ENCODE measurements around the gene PLEKHJ1. TPM values are rescaled to one million over a fixed set of nuclear protein-coding genes. Genes with fewer than 3 reads are reported as not detected.

PLEKHJ1 gene
- total and polyA plus RNA-seq, 2 of the 13 experiments (the other 11 are each of a cell fraction or from before 2014, with no cell fraction given) = 70.5 to 130 TPM

DNA sequence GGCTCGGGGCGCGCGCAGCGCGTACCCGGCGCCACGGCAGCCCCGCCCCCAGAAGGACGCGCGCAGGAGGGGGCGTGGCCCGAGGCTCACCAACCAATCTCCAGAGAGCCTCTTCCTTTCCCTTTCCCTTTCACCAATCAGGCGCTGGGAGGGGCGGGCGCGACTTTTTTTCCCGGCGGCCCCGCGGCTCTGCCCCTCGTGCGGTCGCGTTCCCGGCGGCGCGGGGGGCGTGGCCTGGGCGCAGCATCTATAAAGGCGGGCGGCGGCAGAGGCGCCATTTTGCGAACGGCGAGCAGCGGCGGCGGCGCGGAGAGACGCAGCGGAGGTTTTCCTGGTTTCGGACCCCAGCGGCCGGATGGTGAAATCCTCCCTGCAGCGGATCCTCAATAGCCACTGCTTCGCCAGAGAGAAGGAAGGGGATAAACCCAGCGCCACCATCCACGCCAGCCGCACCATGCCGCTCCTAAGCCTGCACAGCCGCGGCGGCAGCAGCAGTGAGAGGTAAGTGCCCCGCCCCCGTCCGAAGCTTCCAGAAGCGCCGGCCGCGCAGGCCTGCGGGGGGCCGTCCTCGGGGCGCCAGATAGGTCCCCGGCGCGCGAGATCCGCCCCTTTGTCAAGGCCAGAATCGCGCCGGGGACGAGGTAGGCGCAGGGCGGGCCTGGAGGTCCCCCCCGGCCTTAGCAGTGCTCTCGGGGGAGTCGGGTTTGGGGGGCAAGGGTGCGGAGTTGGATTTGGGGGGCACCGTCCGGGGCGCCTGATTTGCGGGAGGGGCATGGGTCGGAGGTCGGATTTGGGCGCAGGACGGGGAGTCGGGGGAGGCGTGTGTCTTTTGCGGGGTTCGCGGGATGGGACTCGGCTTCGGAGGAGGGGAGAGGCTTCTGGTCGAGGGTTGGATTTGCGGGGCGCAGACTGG is 33.4 kb upstream of the PLEKHJ1 start (continued):
- TF ChIP-seq HMG20B (CRISPR knock-in tag; conservative IDR thresholded peaks at IDR 0.05) (0 out of 2 replicates have a peak, but pooled peaks have one; percentile 56), SYNCRIP (IDR thresholded peaks at IDR 0.05; ENCODE audit: insufficient read depth, low read depth, low read length) (no peak), SRSF9 (IDR thresholded peaks at IDR 0.05; ENCODE audit: borderline replicate concordance, insufficient read depth, low read depth, low read length, poor library complexity, severe bottlenecking) (no peak), NFKBIZ (CRISPR knock-in tag; IDR thresholded peaks at IDR 0.05) (no peak), ZNF670 (CRISPR knock-in tag; IDR thresholded peaks at IDR 0.05; ENCODE audit: borderline replicate concordance) (no peak; the same call in 1 of the 2 replicates), ZNF501 (CRISPR knock-in tag; IDR thresholded peaks at IDR 0.05) (peak; percentile 82), ZNF468 (CRISPR knock-in tag; IDR thresholded peaks at IDR 0.05) (no peak), ZNF296 (CRISPR knock-in tag; conservative IDR thresholded peaks at IDR 0.05) (peak; percentile 65; the same call in 1 of the 2 replicates), GPN1 (CRISPR knock-in tag; IDR thresholded peaks at IDR 0.05; ENCODE audit: borderline replicate concordance) (no peak), DMAP1 (CRISPR knock-in tag; IDR thresholded peaks at IDR 0.05) (no peak), ARNTL (CRISPR knock-in tag; IDR thresholded peaks at IDR 0.05) (no peak), ZNF749 (CRISPR knock-in tag; IDR thresholded peaks at IDR 0.05; ENCODE audit: borderline replicate concordance) (peak; percentile 51; the same call in 1 of the 2 replicates), SNAPC2 (CRISPR knock-in tag; IDR thresholded peaks at IDR 0.05) (no peak), NRL (CRISPR knock-in tag; IDR thresholded peaks at IDR 0.05; ENCODE audit: borderline replicate concordance) (peak; percentile 67; the same call in 1 of the 2 replicates), ZNF878 (CRISPR knock-in tag; IDR thresholded peaks at IDR 0.05) (peak; percentile 91), MXI1 (IDR thresholded peaks at IDR 0.05; ENCODE audit: borderline replicate concordance, low read depth, low read length) (peak; percentile 78; the same call in 1 of the 3 replicates), ZNF816 (CRISPR knock-in tag; IDR thresholded peaks at IDR 0.05; ENCODE audit: borderline replicate concordance) (no peak; the same call in 1 of the 2 replicates)
- TF ChIP-seq, protein P1, sequence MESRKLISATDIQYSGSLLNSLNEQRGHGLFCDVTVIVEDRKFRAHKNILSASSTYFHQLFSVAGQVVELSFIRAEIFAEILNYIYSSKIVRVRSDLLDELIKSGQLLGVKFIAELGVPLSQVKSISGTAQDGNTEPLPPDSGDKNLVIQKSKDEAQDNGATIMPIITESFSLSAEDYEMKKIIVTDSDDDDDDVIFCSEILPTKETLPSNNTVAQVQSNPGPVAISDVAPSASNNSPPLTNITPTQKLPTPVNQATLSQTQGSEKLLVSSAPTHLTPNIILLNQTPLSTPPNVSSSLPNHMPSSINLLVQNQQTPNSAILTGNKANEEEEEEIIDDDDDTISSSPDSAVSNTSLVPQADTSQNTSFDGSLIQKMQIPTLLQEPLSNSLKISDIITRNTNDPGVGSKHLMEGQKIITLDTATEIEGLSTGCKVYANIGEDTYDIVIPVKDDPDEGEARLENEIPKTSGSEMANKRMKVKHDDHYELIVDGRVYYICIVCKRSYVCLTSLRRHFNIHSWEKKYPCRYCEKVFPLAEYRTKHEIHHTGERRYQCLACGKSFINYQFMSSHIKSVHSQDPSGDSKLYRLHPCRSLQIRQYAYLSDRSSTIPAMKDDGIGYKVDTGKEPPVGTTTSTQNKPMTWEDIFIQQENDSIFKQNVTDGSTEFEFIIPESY (CRISPR knock-in tag; IDR thresholded peaks at IDR 0.05) = peak; percentile 23; the same call in 1 of the 2 replicates
- TF ChIP-seq, protein P2, sequence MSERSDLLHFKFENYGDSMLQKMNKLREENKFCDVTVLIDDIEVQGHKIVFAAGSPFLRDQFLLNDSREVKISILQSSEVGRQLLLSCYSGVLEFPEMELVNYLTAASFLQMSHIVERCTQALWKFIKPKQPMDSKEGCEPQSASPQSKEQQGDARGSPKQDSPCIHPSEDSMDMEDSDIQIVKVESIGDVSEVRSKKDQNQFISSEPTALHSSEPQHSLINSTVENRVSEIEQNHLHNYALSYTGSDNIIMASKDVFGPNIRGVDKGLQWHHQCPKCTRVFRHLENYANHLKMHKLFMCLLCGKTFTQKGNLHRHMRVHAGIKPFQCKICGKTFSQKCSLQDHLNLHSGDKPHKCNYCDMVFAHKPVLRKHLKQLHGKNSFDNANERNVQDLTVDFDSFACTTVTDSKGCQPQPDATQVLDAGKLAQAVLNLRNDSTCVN (CRISPR knock-in tag; IDR thresholded peaks at IDR 0.05; ENCODE audit: borderline replicate concordance) = no peak
- TF ChIP-seq, protein P3, sequence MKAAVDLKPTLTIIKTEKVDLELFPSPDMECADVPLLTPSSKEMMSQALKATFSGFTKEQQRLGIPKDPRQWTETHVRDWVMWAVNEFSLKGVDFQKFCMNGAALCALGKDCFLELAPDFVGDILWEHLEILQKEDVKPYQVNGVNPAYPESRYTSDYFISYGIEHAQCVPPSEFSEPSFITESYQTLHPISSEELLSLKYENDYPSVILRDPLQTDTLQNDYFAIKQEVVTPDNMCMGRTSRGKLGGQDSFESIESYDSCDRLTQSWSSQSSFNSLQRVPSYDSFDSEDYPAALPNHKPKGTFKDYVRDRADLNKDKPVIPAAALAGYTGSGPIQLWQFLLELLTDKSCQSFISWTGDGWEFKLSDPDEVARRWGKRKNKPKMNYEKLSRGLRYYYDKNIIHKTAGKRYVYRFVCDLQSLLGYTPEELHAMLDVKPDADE (CRISPR knock-in tag; IDR thresholded peaks at IDR 0.05) = peak; percentile 46; the same call in 1 of the 2 replicates
- TF ChIP-seq, protein P4, sequence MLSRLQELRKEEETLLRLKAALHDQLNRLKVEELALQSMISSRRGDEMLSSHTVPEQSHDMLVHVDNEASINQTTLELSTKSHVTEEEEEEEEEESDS (CRISPR knock-in tag; IDR thresholded peaks at IDR 0.05; ENCODE audit: borderline replicate concordance) = no peak
- TF ChIP-seq, protein P5, sequence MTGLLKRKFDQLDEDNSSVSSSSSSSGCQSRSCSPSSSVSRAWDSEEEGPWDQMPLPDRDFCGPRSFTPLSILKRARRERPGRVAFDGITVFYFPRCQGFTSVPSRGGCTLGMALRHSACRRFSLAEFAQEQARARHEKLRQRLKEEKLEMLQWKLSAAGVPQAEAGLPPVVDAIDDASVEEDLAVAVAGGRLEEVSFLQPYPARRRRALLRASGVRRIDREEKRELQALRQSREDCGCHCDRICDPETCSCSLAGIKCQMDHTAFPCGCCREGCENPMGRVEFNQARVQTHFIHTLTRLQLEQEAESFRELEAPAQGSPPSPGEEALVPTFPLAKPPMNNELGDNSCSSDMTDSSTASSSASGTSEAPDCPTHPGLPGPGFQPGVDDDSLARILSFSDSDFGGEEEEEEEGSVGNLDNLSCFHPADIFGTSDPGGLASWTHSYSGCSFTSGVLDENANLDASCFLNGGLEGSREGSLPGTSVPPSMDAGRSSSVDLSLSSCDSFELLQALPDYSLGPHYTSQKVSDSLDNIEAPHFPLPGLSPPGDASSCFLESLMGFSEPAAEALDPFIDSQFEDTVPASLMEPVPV (CRISPR knock-in tag; IDR thresholded peaks at IDR 0.05) = peak; percentile 62
